IPS-20b (cell line): Measurements from ENCODE around the gene COG8.

Experiments
- H3K27ac ChIP-seq: one replicate; pipeline ENCODE4 v1.5.1; 2013; ENCODE audit warnings: low read length
- H3K27me3 ChIP-seq: 2 replicates; pipeline ENCODE4 v1.6.1; 2013; ENCODE audit warnings: mild to moderate bottlenecking, low read length, inconsistent platforms; ENCODE audit not compliant: insufficient read depth
- H3K36me3 ChIP-seq: 2 replicates; pipeline ENCODE4 v1.6.1; 2013; ENCODE audit warnings: low read depth, mild to moderate bottlenecking, inconsistent platforms, low read length, moderate library complexity; ENCODE audit not compliant: insufficient read depth
- H3K4me1 ChIP-seq: 2 replicates; pipeline ENCODE4 v1.6.1; 2013; ENCODE audit warnings: mild to moderate bottlenecking, control low read depth, inconsistent platforms, low read length, moderate library complexity; ENCODE audit not compliant: insufficient read depth
- H3K4me3 ChIP-seq: 2 replicates; pipeline ENCODE4 v1.5.1; 2013; ENCODE audit warnings: mild to moderate bottlenecking, low read length, inconsistent platforms
- H3K9ac ChIP-seq: 2 replicates; pipeline ENCODE4 v1.6.1; 2013; ENCODE audit warnings: low read depth, mild to moderate bottlenecking, inconsistent platforms, low read length, moderate library complexity
- H3K9me3 ChIP-seq: 2 replicates; pipeline ENCODE4 v1.6.1; 2013; ENCODE audit warnings: mild to moderate bottlenecking, low read depth, low read length, inconsistent platforms; ENCODE audit not compliant: insufficient read depth

Gene COG8

DNA sequence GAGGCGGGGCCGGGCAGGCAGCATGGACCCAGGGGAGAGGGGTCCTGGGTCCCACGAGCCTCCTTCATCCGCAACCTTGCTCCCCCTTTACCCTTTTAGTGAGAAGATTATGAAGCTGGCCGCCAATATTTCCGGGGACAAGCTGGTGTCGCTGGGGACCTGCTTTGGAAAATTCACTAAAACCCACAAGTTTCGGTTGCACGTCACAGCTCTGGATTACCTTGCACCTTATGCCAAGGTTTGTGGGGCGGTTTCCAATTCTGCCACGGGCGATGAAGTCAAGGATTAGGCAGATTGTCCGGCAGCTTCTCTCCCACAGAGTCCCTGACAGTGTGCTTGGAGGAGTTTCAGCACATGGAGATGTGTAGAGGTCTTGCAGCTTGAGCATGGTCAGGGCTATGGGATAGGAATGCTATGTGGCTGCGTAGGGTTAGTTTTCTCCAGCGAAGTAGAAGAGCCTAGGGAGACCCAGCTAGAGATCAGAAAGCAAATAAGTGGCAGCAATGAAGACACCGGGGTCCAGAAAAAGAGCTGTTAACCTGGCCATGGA is 806 bp upstream of the COG8 start:
- H3K9ac ChIP-seq, result peak overlapping the region; percentile 88
- H3K4me3 ChIP-seq, result peak overlapping the region; percentile 83
- H3K4me1 ChIP-seq, result peaks cover 6% of the 10 kb centered on the region; the same call in 1 of the 2 replicates
- no peaks in the 10 kb centered on the region for H3K9me3 ChIP-seq
- peaks cover 55% of the 10 kb centered on the region for H3K36me3 ChIP-seq
- H3K27ac ChIP-seq, result peak overlapping the region; percentile 43
- no peaks in the 10 kb centered on the region for H3K27me3 ChIP-seq

GRCh38 chr16:69338557-69339288 is 641 bp downstream of the COG8 start:
- H3K27me3 ChIP-seq, result no peaks in the 10 kb centered on the region
- H3K9me3 ChIP-seq, result no peaks in the 10 kb centered on the region
- peak overlapping the region; percentile 89 for H3K27ac ChIP-seq
- H3K4me1 ChIP-seq, result peaks cover 6% of the 10 kb centered on the region; the same call in 1 of the 2 replicates
- peak overlapping the region; percentile 83 for H3K4me3 ChIP-seq
- H3K9ac ChIP-seq, result peak overlapping the region; percentile 88
- H3K36me3 ChIP-seq, result peaks cover 62% of the 10 kb centered on the region

DNA sequence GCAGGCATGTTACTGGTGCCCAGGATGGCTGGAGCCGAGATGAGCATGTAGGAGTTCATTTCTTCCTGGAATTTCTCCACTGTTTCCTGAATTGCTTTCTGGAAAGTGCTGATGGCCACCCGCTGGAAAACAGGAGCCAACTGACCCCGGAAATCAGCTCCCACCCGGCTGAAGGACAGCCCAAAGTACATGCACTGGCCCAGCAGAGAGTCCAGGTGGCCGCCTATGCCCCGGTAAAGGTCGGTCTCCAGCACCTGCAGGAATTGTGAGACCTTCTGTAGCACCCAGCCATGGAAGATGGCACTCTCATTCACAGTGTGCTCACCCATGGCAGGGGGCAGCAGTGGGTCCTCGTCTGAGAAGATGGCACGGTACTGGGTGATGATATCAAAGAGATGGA is 4.7 kb downstream of the COG8 start:
- Histone ChIP-seq H3K9ac (no peak overlapping the region), H3K36me3 (peaks cover 51% of the 10 kb centered on the region), H3K4me3 (no peak overlapping the region), H3K4me1 (no peaks in the 10 kb centered on the region), H3K27ac (no peak overlapping the region), H3K27me3 (no peaks in the 10 kb centered on the region), H3K9me3 (no peaks in the 10 kb centered on the region)

- Histone ChIP-seq H3K36me3 (peaks cover 73% of the 10 kb centered on the region), H3K4me3 (peak within 1 kb of the TSS; percentile 75), H3K9me3 (no peaks in the 10 kb centered on the region), H3K9ac (peak within 1 kb of the TSS; percentile 90), H3K27ac (peak within 1 kb of the TSS; percentile 87), H3K27me3 (no peaks in the 10 kb centered on the region), H3K4me1 (peaks cover 6% of the 10 kb centered on the region; the same call in 1 of the 2 replicates)
Observed at GRCh38 chr16:69330286-69331109, 8.9 kb downstream of the COG8 start, which contains the start of gene PDF. TSS of gene PDF (minus strand) at chr16:69330588. CDS start at chr16:69330570, 18 bp downstream.

- no peak overlapping the region for H3K27ac ChIP-seq
- H3K4me3 ChIP-seq, result peak overlapping the region; percentile 75
Observed at GRCh38 chr16:69329369-69330285, 9.7 kb downstream of the COG8 start.

GRCh38 chr16:69328854-69329316 is 10.5 kb downstream of the COG8 start:
- Histone ChIP-seq H3K4me1 (peaks cover 6% of the 10 kb centered on the region; the same call in 1 of the 2 replicates), H3K27me3 (no peaks in the 10 kb centered on the region), H3K9me3 (no peaks in the 10 kb centered on the region), H3K9ac (peak overlapping the region; percentile 76; the same call in 1 of the 2 replicates), H3K4me3 (peak overlapping the region; percentile 75), H3K27ac (no peak overlapping the region), H3K36me3 (peaks cover 70% of the 10 kb centered on the region)

More at GRCh38 chr16:69329369-69330285, 9.7 kb downstream of the COG8 start:
- Histone ChIP-seq H3K9ac (peak overlapping the region; percentile 76), H3K27me3 (no peaks in the 10 kb centered on the region), H3K9me3 (no peaks in the 10 kb centered on the region), H3K36me3 (peaks cover 70% of the 10 kb centered on the region), H3K4me1 (peaks cover 6% of the 10 kb centered on the region; the same call in 1 of the 2 replicates)

DNA sequence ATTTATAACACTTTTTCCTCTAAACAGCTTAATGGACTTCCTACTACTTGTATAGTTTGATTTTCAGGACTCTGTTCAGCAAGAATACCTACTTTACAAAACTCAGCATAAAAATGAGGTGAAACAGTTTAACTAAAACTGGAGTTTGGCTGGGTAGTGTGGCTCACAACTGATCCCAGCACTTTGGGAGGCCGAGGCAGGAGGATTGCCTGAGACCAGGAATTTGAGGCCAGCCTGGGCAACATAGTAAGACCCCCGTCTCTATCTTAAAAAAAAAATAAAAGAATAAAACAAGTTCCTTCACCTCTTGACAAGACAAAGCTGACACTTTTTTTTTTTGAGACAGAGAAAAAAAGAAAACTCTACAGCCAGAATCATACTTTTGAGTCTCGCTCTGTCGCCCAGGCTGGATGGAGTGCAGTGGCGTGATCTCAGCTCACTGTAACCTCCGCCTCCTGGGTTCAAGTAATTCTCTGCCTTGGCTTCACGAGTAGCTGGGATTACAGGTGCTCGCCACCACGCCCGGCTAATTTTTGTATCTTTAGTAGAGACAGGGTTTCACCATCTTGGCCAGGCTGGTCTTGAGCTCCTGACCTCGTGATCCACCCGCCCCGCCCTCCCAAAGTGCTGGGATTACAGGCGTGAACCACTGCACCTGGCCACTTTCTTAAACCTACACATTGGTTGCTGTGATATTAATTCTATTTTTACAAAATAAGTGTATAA is 11.6 kb downstream of the COG8 start:
- Histone ChIP-seq H3K27ac (no peak overlapping the region), H3K36me3 (peaks cover 68% of the 10 kb centered on the region), H3K9ac (no peak overlapping the region), H3K4me1 (peaks cover 6% of the 10 kb centered on the region; the same call in 1 of the 2 replicates), H3K4me3 (peak overlapping the region; percentile 75; the same call in 1 of the 2 replicates), H3K27me3 (no peaks in the 10 kb centered on the region), H3K9me3 (no peaks in the 10 kb centered on the region)

- Histone ChIP-seq H3K4me3 (no peak overlapping the region), H3K27ac (no peak overlapping the region), H3K9ac (no peak overlapping the region), H3K9me3 (no peaks in the 10 kb centered on the region), H3K36me3 (peaks cover 71% of the 10 kb centered on the region), H3K27me3 (no peaks in the 10 kb centered on the region), H3K4me1 (peaks cover 6% of the 10 kb centered on the region; the same call in 1 of the 2 replicates)
Observed at GRCh38 chr16:69326172-69326873, 13.0 kb downstream of the COG8 start.

DNA sequence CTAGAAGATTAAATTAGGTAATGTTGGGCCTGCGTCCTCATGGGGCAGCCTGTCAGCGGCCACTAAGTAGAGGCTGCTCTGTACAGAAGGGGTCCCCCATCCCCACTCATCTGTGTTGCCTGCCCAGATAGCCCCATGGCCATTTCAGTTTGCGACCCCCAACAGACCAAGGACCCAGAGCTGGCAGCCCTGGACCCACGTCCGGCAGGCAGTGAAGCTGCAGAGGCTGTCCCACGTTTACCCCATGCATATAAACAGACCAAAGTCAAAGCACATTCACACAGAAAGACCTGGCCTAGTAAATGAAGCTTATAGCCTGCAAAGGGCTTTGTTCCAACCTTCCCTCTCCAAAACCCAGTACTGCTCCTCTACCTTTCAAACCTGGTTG is 13.6 kb downstream of the COG8 start:
- H3K4me1 ChIP-seq, result peaks cover 6% of the 10 kb centered on the region; the same call in 1 of the 2 replicates
- no peak overlapping the region for H3K4me3 ChIP-seq
- no peaks in the 10 kb centered on the region for H3K9me3 ChIP-seq
- no peaks in the 10 kb centered on the region for H3K27me3 ChIP-seq
- no peak overlapping the region for H3K9ac ChIP-seq
- peaks cover 77% of the 10 kb centered on the region for H3K36me3 ChIP-seq
- no peak overlapping the region for H3K27ac ChIP-seq
